Stimulated activated CD4-positive, alpha-beta T cell treated with anti-CD3 and anti-CD28 coated beads, Interleukin-15, amount 100 ng/mL, for 48 hours (primary cell): Measurements from ENCODE around the gene GPD2.
"Not testable (repeated sequence)": the region's sequence is repeated elsewhere in the genome, so short reads cannot be mapped to it uniquely, and the experiment has no call there.

Experiments used
- DNase-seq, 2 donors: peaks; one replicate each; pipeline ENCODE4 v3.0.0-alpha.2; 2020; ENCODE audit warnings: low read depth in 2 of 2

GPD2 gene

GRCh38 chr2:156590085-156590739 is 154.0 kb downstream of the GPD2 start:
- DNase-seq = no peak

- no peak for DNase-seq
Observed at GRCh38 chr2:156592809-156593593, 156.8 kb downstream of the GPD2 start.

- no peak for DNase-seq
Observed at GRCh38 chr2:156593594-156593921, 157.4 kb downstream of the GPD2 start.

- DNase-seq = no peak
Observed at GRCh38 chr2:156598563-156598962, 162.4 kb downstream of the GPD2 start.

- no peak for DNase-seq
Observed at GRCh38 chr2:156600196-156600595, 164.0 kb downstream of the GPD2 start.

- no peak for DNase-seq
Observed at GRCh38 chr2:156601855-156602551, 165.8 kb downstream of the GPD2 start.

GRCh38 chr2:156602552-156602933 is 166.4 kb downstream of the GPD2 start:
- no peak for DNase-seq

- DNase-seq = no peak
Observed at GRCh38 chr2:156615836-156616322, 179.7 kb downstream of the GPD2 start.

- not testable (repeated sequence) for DNase-seq
Observed at GRCh38 chr2:156618071-156618470, 181.9 kb downstream of the GPD2 start.

GRCh38 chr2:156619021-156619539 is 182.9 kb downstream of the GPD2 start:
- no peak for DNase-seq

GRCh38 chr2:156622491-156622890 is 186.3 kb downstream of the GPD2 start:
- no peak for DNase-seq

GRCh38 chr2:156625360-156626170 is 189.4 kb downstream of the GPD2 start:
- DNase-seq = no peak

- DNase-seq = no peak
Observed at GRCh38 chr2:156626931-156627330, 190.8 kb downstream of the GPD2 start.

- no peak for DNase-seq
Observed at GRCh38 chr2:156630579-156631337, 194.6 kb downstream of the GPD2 start.

GRCh38 chr2:156635646-156636045 is 199.5 kb downstream of the GPD2 start:
- DNase-seq = no peak
